ENCODE data around the gene ABLIM2. TPM values are rescaled to one million over a fixed set of nuclear protein-coding genes. Genes with fewer than 3 reads are reported as not detected.

The ABLIM2 gene
- total RNA-seq, 1 experiment from 2014 or later: 1.0 TPM

DNA sequence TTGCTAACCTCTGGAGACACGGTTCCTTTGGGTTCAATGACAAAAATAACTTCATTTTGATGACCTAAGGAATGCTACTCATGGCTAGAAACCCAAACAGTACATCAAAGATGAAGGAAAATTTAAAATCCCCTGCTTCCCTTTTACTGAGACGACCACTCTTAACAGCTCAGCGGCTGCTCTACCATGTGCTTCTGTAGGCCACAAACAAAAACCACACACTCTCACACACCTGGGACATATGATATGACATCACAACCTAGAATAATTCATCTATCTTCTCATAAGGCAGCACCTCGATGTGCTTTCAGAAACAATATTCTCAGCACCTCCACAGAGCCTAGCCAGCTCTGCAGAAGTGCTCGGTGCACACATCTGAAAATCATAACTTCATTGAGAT lies 34.7 kb downstream of the ABLIM2 start:
- H4K20me1 ChIP-seq (ENCODE audit: control insufficient read depth, insufficient read depth, insufficient read length): no peaks in the 10 kb centered on the region
- no peak overlapping the region for H2BK20ac ChIP-seq (ENCODE audit: low read depth, low read length, poor library complexity, severe bottlenecking)
- H3K27ac ChIP-seq (ENCODE audit: insufficient read length, low read depth, low read length): no peak overlapping the region
- no peak overlapping the region for H3K18ac ChIP-seq (ENCODE audit: insufficient read length, low read depth, low read length)
- no peak overlapping the region for H4K91ac ChIP-seq (ENCODE audit: insufficient read length, low read depth, low read length)
- no peaks in the 10 kb centered on the region for H3K27me3 ChIP-seq (ENCODE audit: insufficient read depth, low read length)
- H3K14ac ChIP-seq (ENCODE audit: insufficient read depth, low read length): no peak overlapping the region
- H3K4me1 Mint-ChIP-seq: peaks cover 11 to 21% of the 10 kb centered on the region in 2 experiments
- no peaks in the 10 kb centered on the region for H3K79me1 ChIP-seq (ENCODE audit: insufficient read depth, low read depth, low read length, poor library complexity, severe bottlenecking)
- H3K9me3 Mint-ChIP-seq: no peaks in the 10 kb centered on the region
- H2AFZ ChIP-seq (ENCODE audit: low read length): no peak overlapping the region
- H3K79me2 ChIP-seq (ENCODE audit: insufficient read depth, low read length): no peaks in the 10 kb centered on the region
- no peaks in the 10 kb centered on the region for H3K36me3 Mint-ChIP-seq (ENCODE audit: insufficient read depth in 1 of 3, low read depth in 3 of 3)
- H2BK15ac ChIP-seq (ENCODE audit: low read depth, low read length): no peak overlapping the region
- H2BK5ac ChIP-seq (ENCODE audit: insufficient read length, low read length): no peak overlapping the region
- no peak overlapping the region for H3K4me3 Mint-ChIP-seq
- H3K4me2 ChIP-seq (ENCODE audit: insufficient read depth, insufficient read length, low read length): no peak overlapping the region
- DNase-seq: no peak
- H2BK120ac ChIP-seq (ENCODE audit: low read depth, low read length, poor library complexity, severe bottlenecking): no peak overlapping the region
- H4K8ac ChIP-seq (replicated peaks; ENCODE audit: insufficient read length, low read depth, low read length): no peak overlapping the region
- no peak overlapping the region for H3K9ac ChIP-seq (ENCODE audit: extremely low read depth, insufficient read length, low read length)
- H4K5ac ChIP-seq (ENCODE audit: insufficient read length, low read depth, low read length): no peak overlapping the region
- no peaks in the 10 kb centered on the region for H3K9me3 ChIP-seq (ENCODE audit: control insufficient read depth, low read depth, low read length)
- H3K27me3 Mint-ChIP-seq (ENCODE audit: low read depth): no peaks in the 10 kb centered on the region; the same call in 1 of the 2 replicates
- WGBS (ENCODE audit: extremely low coverage, insufficient read length, low lambda C conversion rate): no CpG with 5 or more reads among the region's 5 CpGs
- TF ChIP-seq CTCF (conservative IDR thresholded peaks at IDR 0.05): no peak
- no peak overlapping the region for H3K23ac ChIP-seq (ENCODE audit: insufficient read length, low read depth, low read length)
- no peak overlapping the region for H3T11ph ChIP-seq (ENCODE audit: low read length)
- no peak overlapping the region for H3K4ac ChIP-seq (ENCODE audit: low read depth, low read length)
- no peak overlapping the region for H3K56ac ChIP-seq (ENCODE audit: insufficient read length, low read depth, low read length)
- no peaks in the 10 kb centered on the region for H3K23me2 ChIP-seq (ENCODE audit: insufficient read length, low read depth, low read length, poor library complexity, severe bottlenecking)
- H3K27ac Mint-ChIP-seq: no peak overlapping the region
- H2BK12ac ChIP-seq (ENCODE audit: insufficient read length, low read depth, low read length): no peak overlapping the region
- no peak overlapping the region for H2AK5ac ChIP-seq (ENCODE audit: insufficient read length, low read length)
- H3K4me1 ChIP-seq (ENCODE audit: insufficient read depth, low read length): no peaks in the 10 kb centered on the region; the same call in 1 of the 2 replicates
